IMR-90 (cell line): ENCODE data around the gene MEGF11. TPM values are rescaled to one million over a fixed set of nuclear protein-coding genes. Genes with fewer than 3 reads are reported as not detected.

ENCODE experiments used
- ATAC-seq: fragments of 200-7000 bp; cut with Tn5 transposase; 2 replicates; pipeline ENCODE4 v1.9.1; 2020; ENCODE audit warnings: low read depth, mild to moderate bottlenecking, moderate library complexity
- BruUV-seq: library from RNA; stranded (reverse); fragments of 400-500 nt; replicated peaks from 2 replicates; lab custom pipeline; 2021; lab: Mats Ljungman, UMichigan
- CTCF ChIA-PET: fragments of 300-600 bp; formaldehyde crosslinking; extraction: SDS; loops from one replicate; lab custom pipeline; 2021; ENCODE audit warnings: antibody characterized with exemption; lab: Yijun Ruan, JAX
- POLR2A ChIA-PET: fragments of 300-600 bp; sonication (Branson Sonifier 250); formaldehyde crosslinking; loops from one replicate; lab custom pipeline; 2022; ENCODE audit warnings: antibody characterized with exemption; ENCODE audit not compliant: unreplicated experiment; lab: Charles Lee
- DNase-seq: peaks from one replicate; pipeline ENCODE4 v3.0.0; 2013
- H2AFZ ChIP-seq: replicated peaks from 2 replicates; pipeline ENCODE3; 2013; ENCODE audit warnings: low read length, mild to moderate bottlenecking; ENCODE audit not compliant: poor library complexity
- H2AK5ac ChIP-seq: 2 replicates; pipeline ENCODE4 v1.6.1; 2013; ENCODE audit warnings: low read depth, low read length, inconsistent platforms
- H2AK9ac ChIP-seq: replicated peaks from 2 replicates; pipeline ENCODE3; 2013; ENCODE audit warnings: mild to moderate bottlenecking, low read depth, low read length, moderate library complexity; ENCODE audit not compliant: poor library complexity
- H2BK120ac ChIP-seq: 2 replicates; pipeline ENCODE4 v1.6.1; 2013; ENCODE audit warnings: low read depth, low read length, inconsistent platforms
- H2BK15ac ChIP-seq: 3 replicates; pipeline ENCODE4 v1.6.1; 2013; ENCODE audit warnings: low read depth, low read length, inconsistent platforms
- H2BK20ac ChIP-seq: 2 replicates; pipeline ENCODE4 v1.6.1; 2013; ENCODE audit warnings: low read depth, mild to moderate bottlenecking, inconsistent platforms, low read length, moderate library complexity
- H2BK5ac ChIP-seq: 2 replicates; pipeline ENCODE4 v1.6.1; 2013; ENCODE audit warnings: mild to moderate bottlenecking, low read depth, low read length, inconsistent platforms; ENCODE audit not compliant: poor library complexity, severe bottlenecking
- H3K14ac ChIP-seq: replicated peaks from 2 replicates; pipeline ENCODE4 v1.6.1; 2013; ENCODE audit warnings: low read depth, low read length, inconsistent platforms
- H3K18ac ChIP-seq: 2 replicates; pipeline ENCODE4 v1.6.1; 2013; ENCODE audit warnings: low read depth, low read length, control low read depth
- H3K23ac ChIP-seq: 2 replicates; pipeline ENCODE4 v1.6.1; 2013; ENCODE audit warnings: low read depth, low read length, inconsistent platforms
- H3K27ac ChIP-seq: 2 replicates; pipeline ENCODE4 v1.5.1; 2013; ENCODE audit warnings: mild to moderate bottlenecking, control low read depth, low read length; ENCODE audit not compliant: insufficient read depth
- H3K27me3 ChIP-seq: 2 replicates; pipeline ENCODE4 v1.6.1; 2013; ENCODE audit warnings: low read length; ENCODE audit not compliant: control insufficient read depth, insufficient read depth
- H3K36me3 ChIP-seq: 2 replicates; pipeline ENCODE4 v1.6.1; 2013; ENCODE audit warnings: low read length, mixed read lengths; ENCODE audit not compliant: control insufficient read depth, insufficient read depth
- H3K4ac ChIP-seq: 2 replicates; pipeline ENCODE4 v1.6.1; 2013; ENCODE audit warnings: low read depth, low read length, inconsistent platforms
- H3K4me1 ChIP-seq: 2 replicates; pipeline ENCODE4 v1.6.1; 2013; ENCODE audit warnings: low read length, mixed read lengths; ENCODE audit not compliant: control insufficient read depth, insufficient read depth
- H3K4me2 ChIP-seq: 2 replicates; pipeline ENCODE4 v1.6.1; 2013; ENCODE audit warnings: low read depth, mild to moderate bottlenecking, control low read depth, low read length, moderate library complexity
- H3K4me3 ChIP-seq: 2 replicates; pipeline ENCODE4 v1.5.1; 2013; ENCODE audit warnings: low read depth, mild to moderate bottlenecking, control low read depth, low read length, moderate library complexity; ENCODE audit not compliant: insufficient read depth
- H3K56ac ChIP-seq: 2 replicates; pipeline ENCODE4 v1.6.1; 2013; ENCODE audit warnings: low read length, inconsistent platforms; ENCODE audit not compliant: insufficient read depth; ENCODE audit errors: extremely low read depth
- H3K79me1 ChIP-seq, 2 experiments: 2 replicates each; pipeline ENCODE4 v1.6.1; 2013; ENCODE audit warnings: low read length in 2 of 2, inconsistent platforms in 1 of 2, low read depth in 1 of 2
- H3K9ac ChIP-seq: 2 replicates; pipeline ENCODE4 v1.6.1; 2013; ENCODE audit warnings: low read depth, low read length, control low read depth
- H3K9me1 ChIP-seq: 2 replicates; pipeline ENCODE4 v1.6.1; 2013; ENCODE audit warnings: low read length, inconsistent platforms; ENCODE audit not compliant: insufficient read depth
- H3K9me3 ChIP-seq: 2 replicates; pipeline ENCODE4 v1.6.1; 2013; ENCODE audit warnings: low read length; ENCODE audit not compliant: control insufficient read depth, insufficient read depth
- H4K20me1 ChIP-seq: 2 replicates; pipeline ENCODE4 v1.6.1; 2013; ENCODE audit warnings: low read length, inconsistent platforms; ENCODE audit not compliant: insufficient read depth
- H4K5ac ChIP-seq: 2 replicates; pipeline ENCODE4 v1.6.1; 2013; ENCODE audit warnings: mild to moderate bottlenecking, low read depth, low read length, control low read depth
- H4K8ac ChIP-seq, 2 experiments: 2 replicates each; pipeline ENCODE4 v1.6.1; 2013; ENCODE audit warnings: low read depth in 2 of 2, low read length in 2 of 2, control low read depth in 1 of 2, inconsistent platforms in 1 of 2
- H4K91ac ChIP-seq: 2 replicates; pipeline ENCODE4 v1.6.1; 2013; ENCODE audit warnings: low read depth, low read length, inconsistent platforms; ENCODE audit not compliant: insufficient read depth
- BHLHE40 ChIP-seq: fragments of 150-350 bp; IDR thresholded peaks from 2 replicates; pipeline ENCODE4 v1.6.1; 2016; ENCODE audit warnings: mild to moderate bottlenecking, low read depth, low read length
- CHD1 ChIP-seq: IDR thresholded peaks from 2 replicates; pipeline ENCODE4 v1.6.1; 2012; ENCODE audit warnings: low read depth, low read length, improper control_type of control experiment
- CTCF ChIP-seq: conservative IDR thresholded peaks from 2 replicates; pipeline ENCODE4 v1.5.1; 2012; ENCODE audit warnings: mild to moderate bottlenecking, low read depth, low read length, improper control_type of control experiment
- ELK1 ChIP-seq: fragments of 150-350 bp; IDR thresholded peaks from 2 replicates; pipeline ENCODE4 v1.6.1; 2016; ENCODE audit warnings: low read depth, mild to moderate bottlenecking, low read length, moderate library complexity, borderline replicate concordance
- FOS ChIP-seq: fragments of 150-350 bp; IDR thresholded peaks from 2 replicates; pipeline ENCODE4 v1.6.1; 2016; ENCODE audit warnings: low read depth, low read length
- MAZ ChIP-seq: IDR thresholded peaks from 2 replicates; pipeline ENCODE4 v1.6.1; 2012; ENCODE audit warnings: low read depth, mild to moderate bottlenecking, low read length, improper control_type of control experiment, moderate library complexity, borderline replicate concordance
- MXI1 ChIP-seq: IDR thresholded peaks from 2 replicates; pipeline ENCODE4 v1.6.1; 2012; ENCODE audit warnings: low read depth, mild to moderate bottlenecking, low read length, moderate library complexity, borderline replicate concordance
- POLR2A ChIP-seq: IDR thresholded peaks from 2 replicates; pipeline ENCODE4 v1.6.1; 2012; ENCODE audit warnings: mild to moderate bottlenecking, low read depth, low read length
- RFX5 ChIP-seq: IDR thresholded peaks from 2 replicates; pipeline ENCODE4 v1.8.0; 2012; ENCODE audit warnings: low read depth, mild to moderate bottlenecking, low read length, moderate library complexity
- SMC3 ChIP-seq: fragments of 150-350 bp; IDR thresholded peaks from 2 replicates; pipeline ENCODE4 v1.6.1; 2016; ENCODE audit warnings: low read depth, mild to moderate bottlenecking, antibody characterized with exemption, low read length, moderate library complexity
- WGBS, 2 experiments: methylation state at CpG; one replicate each; pipeline versions ENCODE4 v1.1.5 to v1.1.7; 2013; ENCODE audit warnings: missing lambda C conversion rate in 2 of 2; ENCODE audit not compliant: insufficient read length in 1 of 2; ENCODE audit errors: extremely low coverage in 2 of 2; 5-methylcytosine and 5-hydroxymethylcytosine counted together
- dilution Hi-C: fragments of 300-500 bp; cut with HindIII; formaldehyde crosslinking; loops from one replicate; pipeline ENCODE4 v1.14.3; 2018; ENCODE audit warnings: low sequenced_read_pairs; ENCODE audit not compliant: unreplicated experiment
- in situ Hi-C: fragments of 300-500 bp; cut with MboI; formaldehyde crosslinking; loops from 3 replicates; pipeline ENCODE4 v1.14.3; 2019; ENCODE audit warnings: low sequenced_read_pairs, inconsistent platforms, mixed read lengths
- intact Hi-C: fragments of 100-400 bp; cut with micrococcal nuclease; formaldehyde crosslinking; loops from 2 replicates; pipeline ENCODE4 v1.10.0; 2022
- polyA plus RNA-seq, 3 experiments: library from polyadenylated mRNA; depleted of rRNA; stranded (reverse); fragments of >200 nt; gene quantifications; 2 replicates each; pipeline ENCODE4 v1.2.3, GENCODE V29; 2012; ENCODE audit warnings: low replicate concordance in 1 of 3
- total RNA-seq: library from RNA; depleted of rRNA; stranded (reverse); fragments of >200 nt; gene quantifications from 2 replicates; pipeline ENCODE4 v1.2.3, GENCODE V29; 2012
- TF ChIP-seq, protein P1 (sequence below): fragments of 150-350 bp; IDR thresholded peaks from 2 replicates; pipeline ENCODE4 v1.6.1; 2017; ENCODE audit warnings: mild to moderate bottlenecking, antibody characterized with exemption, low read length, low read depth

Gene MEGF11
- total and polyA plus RNA-seq, 2 of the 4 experiments (the other 2 are of a cell fraction): not detected

DNA sequence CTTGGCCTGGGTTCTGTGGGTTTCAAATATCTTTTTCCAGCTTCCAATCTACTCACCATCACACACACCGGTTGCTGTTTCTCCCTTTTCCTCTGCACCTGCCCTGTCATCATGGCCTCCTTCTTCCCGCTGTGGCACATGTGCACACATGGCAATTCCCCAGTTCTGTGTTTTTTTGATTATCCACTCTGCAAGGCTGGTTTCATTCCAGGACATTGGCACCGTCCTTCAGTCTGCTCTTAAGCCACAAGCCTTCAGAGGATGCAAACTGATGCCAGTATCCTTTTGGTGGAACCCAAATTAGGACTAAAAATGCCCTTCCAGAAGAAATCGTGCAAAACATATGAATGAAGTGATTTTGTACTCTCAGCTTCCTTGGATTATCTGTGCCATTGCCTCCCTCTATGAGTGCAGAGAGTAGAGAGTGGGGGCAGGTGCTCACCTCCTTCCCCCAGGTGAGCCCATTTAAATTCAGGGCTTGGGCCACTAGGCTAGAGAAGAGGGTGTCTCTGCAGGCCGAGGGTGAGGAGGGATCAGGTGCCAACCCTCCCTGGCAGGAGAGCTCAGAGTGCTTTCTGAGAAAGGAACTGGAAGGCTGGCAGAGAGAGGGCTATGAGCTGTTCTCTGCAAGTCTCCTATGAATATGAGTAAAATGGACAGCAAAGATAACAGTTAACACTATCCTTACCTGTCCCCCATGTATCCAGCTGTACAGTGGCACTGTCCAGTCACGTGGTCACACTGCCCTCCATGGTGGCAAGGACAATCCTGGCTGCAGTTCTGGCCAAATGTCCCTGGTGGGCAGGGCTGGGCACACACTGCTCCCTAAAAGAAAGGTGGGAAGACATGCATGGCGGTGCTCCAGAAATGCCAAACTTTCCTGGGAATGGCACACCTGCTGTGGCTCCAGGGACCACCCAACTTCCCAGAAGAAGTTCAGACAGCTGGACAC is 283.4 kb downstream of the MEGF11 start:
- no peak overlapping the region for H3K4me2 ChIP-seq
- no peak overlapping the region for H3K56ac ChIP-seq
- no TSS peak for BruUV-seq
- H3K27me3 ChIP-seq: peaks cover 47% of the 10 kb centered on the region
- H3K23ac ChIP-seq: no peak overlapping the region
- no peak overlapping the region for H4K5ac ChIP-seq
- WGBS, 2 experiments: 60% methylated on average over 3 of the region's 7 CpGs; no CpG with 5 or more reads in 1 of the 2 experiments
- no peak overlapping the region for H2AFZ ChIP-seq
- H2AK9ac ChIP-seq: no peak overlapping the region
- H3K9me1 ChIP-seq: no peaks in the 10 kb centered on the region
- no peak overlapping the region for H3K18ac ChIP-seq
- no peaks in the 10 kb centered on the region for H3K4me1 ChIP-seq
- H4K8ac ChIP-seq: no peak overlapping the region
- no peak for ATAC-seq
- intact Hi-C loops: no loop called here
- no peaks in the 10 kb centered on the region; the same call in 1 of the 2 replicates for H4K20me1 ChIP-seq
- DNase-seq: no peak
- H3K9ac ChIP-seq: no peak overlapping the region
- ChIA-PET POLR2A (no interaction called here), CTCF (no interaction called here)
- no peak overlapping the region for H2BK5ac ChIP-seq
- no peak overlapping the region for H2BK20ac ChIP-seq
- no peak overlapping the region for H3K4me3 ChIP-seq
- no peak overlapping the region for H2AK5ac ChIP-seq
- no peak overlapping the region for H3K14ac ChIP-seq
- H3K36me3 ChIP-seq: no peaks in the 10 kb centered on the region
- H2BK120ac ChIP-seq: no peak overlapping the region
- H3K9me3 ChIP-seq: no peaks in the 10 kb centered on the region
- H3K4ac ChIP-seq: no peak overlapping the region
- no peak overlapping the region for H2BK15ac ChIP-seq
- no peaks in the 10 kb centered on the region for H3K79me1 ChIP-seq
- dilution Hi-C loops: no loop called here
- H3K27ac ChIP-seq: no peak overlapping the region
- TF ChIP-seq BHLHE40 (no peak), CTCF (no peak), ELK1 (no peak), POLR2A (no peak), FOS (no peak), CHD1 (no peak), SMC3 (no peak), MAZ (no peak), MXI1 (no peak), RFX5 (no peak)
- TF ChIP-seq, protein P1, sequence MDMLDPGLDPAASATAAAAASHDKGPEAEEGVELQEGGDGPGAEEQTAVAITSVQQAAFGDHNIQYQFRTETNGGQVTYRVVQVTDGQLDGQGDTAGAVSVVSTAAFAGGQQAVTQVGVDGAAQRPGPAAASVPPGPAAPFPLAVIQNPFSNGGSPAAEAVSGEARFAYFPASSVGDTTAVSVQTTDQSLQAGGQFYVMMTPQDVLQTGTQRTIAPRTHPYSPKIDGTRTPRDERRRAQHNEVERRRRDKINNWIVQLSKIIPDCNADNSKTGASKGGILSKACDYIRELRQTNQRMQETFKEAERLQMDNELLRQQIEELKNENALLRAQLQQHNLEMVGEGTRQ: no peak
- H4K91ac ChIP-seq: no peak overlapping the region
- in situ Hi-C loops: no loop called here
